Stimulated activated CD4-positive, alpha-beta T cell treated with anti-CD3 and anti-CD28 coated beads, Interleukin-1b, Interleukin-23, amount 100 ng/mL, for 24 hours (primary cell): ENCODE data around the gene UMODL1.

Experiments used
- DNase-seq, 4 experiments: peaks; one replicate each; pipeline ENCODE4 v3.0.0-alpha.2; 2020; ENCODE audit warnings: low read depth in 4 of 4, low spot score in 1 of 4

UMODL1 gene

GRCh38 chr21:42125571-42126544 lies 54.7 kb downstream of the UMODL1 start:
- no peak for DNase-seq

GRCh38 chr21:42127164-42128150 lies 56.3 kb downstream of the UMODL1 start:
- no peak for DNase-seq

GRCh38 chr21:42129300-42130266 lies 58.5 kb downstream of the UMODL1 start:
- no peak for DNase-seq

- DNase-seq: no peak
These were observed 59.3 kb downstream of the UMODL1 start for GRCh38 chr21:42130441-42130840.

GRCh38 chr21:42132183-42132582 lies 61.1 kb downstream of the UMODL1 start:
- no peak for DNase-seq

- no peak for DNase-seq
These were observed 62.0 kb downstream of the UMODL1 start for GRCh38 chr21:42133131-42133530.

- no peak for DNase-seq
These were observed 64.4 kb downstream of the UMODL1 start for GRCh38 chr21:42135386-42136052.

- no peak for DNase-seq
These were observed 66.2 kb downstream of the UMODL1 start for GRCh38 chr21:42137191-42137904.

- no peak for DNase-seq
These were observed 69.2 kb downstream of the UMODL1 start for GRCh38 chr21:42140196-42140934.

GRCh38 chr21:42141643-42142042 lies 70.5 kb downstream of the UMODL1 start:
- DNase-seq: no peak

- no peak for DNase-seq
These were observed 71.0 kb downstream of the UMODL1 start for GRCh38 chr21:42142141-42142540.

GRCh38 chr21:42142627-42143026 lies 71.5 kb downstream of the UMODL1 start:
- no peak for DNase-seq

GRCh38 chr21:42143111-42143510 lies 72.0 kb downstream of the UMODL1 start:
- no peak for DNase-seq

GRCh38 chr21:42144221-42144620 lies 73.1 kb downstream of the UMODL1 start:
- no peak for DNase-seq

- DNase-seq: no peak
These were observed 73.8 kb downstream of the UMODL1 start for GRCh38 chr21:42144679-42145568.

GRCh38 chr21:42145569-42146272 lies 74.6 kb downstream of the UMODL1 start:
- DNase-seq: peak; percentile 32 to 44 (median 38)

GRCh38 chr21:42146273-42146805 lies 75.2 kb downstream of the UMODL1 start:
- no peak for DNase-seq
